ENCODE measurements around the gene NPAS3.

NPAS3 gene

GRCh38 chr14:33393231-33393894 is 454.7 kb downstream of the NPAS3 start (continued):
- peak; percentile 48; the same call in 1 of the 2 replicates for TF ChIP-seq TSHZ1 (tag by site-specific recombination; IDR thresholded peaks at IDR 0.05; ENCODE audit: borderline replicate concordance)
- TF ChIP-seq ZNF747 (tag by site-specific recombination; IDR thresholded peaks at IDR 0.05): no peak
- TF ChIP-seq ZSCAN30 (tag by site-specific recombination; IDR thresholded peaks at IDR 0.05): 0 out of 2 replicates have a peak, but pooled peaks have one; percentile 34
- TF ChIP-seq PRDM6 (tag by site-specific recombination; IDR thresholded peaks at IDR 0.05): peak; percentile 84
- peak; percentile 83 for TF ChIP-seq ZNF629 (tag by site-specific recombination; IDR thresholded peaks at IDR 0.05)
- 0 out of 2 replicates have a peak, but pooled peaks have one; percentile 35 for TF ChIP-seq SCRT2 (tag by site-specific recombination; IDR thresholded peaks at IDR 0.05)
- TF ChIP-seq, protein P1, sequence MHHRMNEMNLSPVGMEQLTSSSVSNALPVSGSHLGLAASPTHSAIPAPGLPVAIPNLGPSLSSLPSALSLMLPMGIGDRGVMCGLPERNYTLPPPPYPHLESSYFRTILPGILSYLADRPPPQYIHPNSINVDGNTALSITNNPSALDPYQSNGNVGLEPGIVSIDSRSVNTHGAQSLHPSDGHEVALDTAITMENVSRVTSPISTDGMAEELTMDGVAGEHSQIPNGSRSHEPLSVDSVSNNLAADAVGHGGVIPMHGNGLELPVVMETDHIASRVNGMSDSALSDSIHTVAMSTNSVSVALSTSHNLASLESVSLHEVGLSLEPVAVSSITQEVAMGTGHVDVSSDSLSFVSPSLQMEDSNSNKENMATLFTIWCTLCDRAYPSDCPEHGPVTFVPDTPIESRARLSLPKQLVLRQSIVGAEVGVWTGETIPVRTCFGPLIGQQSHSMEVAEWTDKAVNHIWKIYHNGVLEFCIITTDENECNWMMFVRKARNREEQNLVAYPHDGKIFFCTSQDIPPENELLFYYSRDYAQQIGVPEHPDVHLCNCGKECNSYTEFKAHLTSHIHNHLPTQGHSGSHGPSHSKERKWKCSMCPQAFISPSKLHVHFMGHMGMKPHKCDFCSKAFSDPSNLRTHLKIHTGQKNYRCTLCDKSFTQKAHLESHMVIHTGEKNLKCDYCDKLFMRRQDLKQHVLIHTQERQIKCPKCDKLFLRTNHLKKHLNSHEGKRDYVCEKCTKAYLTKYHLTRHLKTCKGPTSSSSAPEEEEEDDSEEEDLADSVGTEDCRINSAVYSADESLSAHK (tag by site-specific recombination; IDR thresholded peaks at IDR 0.05): peak; percentile 44; the same call in 1 of the 2 replicates
- TF ChIP-seq KLF7 (tag by site-specific recombination; IDR thresholded peaks at IDR 0.05; ENCODE audit: borderline replicate concordance): no peak
- TF ChIP-seq, protein P2, sequence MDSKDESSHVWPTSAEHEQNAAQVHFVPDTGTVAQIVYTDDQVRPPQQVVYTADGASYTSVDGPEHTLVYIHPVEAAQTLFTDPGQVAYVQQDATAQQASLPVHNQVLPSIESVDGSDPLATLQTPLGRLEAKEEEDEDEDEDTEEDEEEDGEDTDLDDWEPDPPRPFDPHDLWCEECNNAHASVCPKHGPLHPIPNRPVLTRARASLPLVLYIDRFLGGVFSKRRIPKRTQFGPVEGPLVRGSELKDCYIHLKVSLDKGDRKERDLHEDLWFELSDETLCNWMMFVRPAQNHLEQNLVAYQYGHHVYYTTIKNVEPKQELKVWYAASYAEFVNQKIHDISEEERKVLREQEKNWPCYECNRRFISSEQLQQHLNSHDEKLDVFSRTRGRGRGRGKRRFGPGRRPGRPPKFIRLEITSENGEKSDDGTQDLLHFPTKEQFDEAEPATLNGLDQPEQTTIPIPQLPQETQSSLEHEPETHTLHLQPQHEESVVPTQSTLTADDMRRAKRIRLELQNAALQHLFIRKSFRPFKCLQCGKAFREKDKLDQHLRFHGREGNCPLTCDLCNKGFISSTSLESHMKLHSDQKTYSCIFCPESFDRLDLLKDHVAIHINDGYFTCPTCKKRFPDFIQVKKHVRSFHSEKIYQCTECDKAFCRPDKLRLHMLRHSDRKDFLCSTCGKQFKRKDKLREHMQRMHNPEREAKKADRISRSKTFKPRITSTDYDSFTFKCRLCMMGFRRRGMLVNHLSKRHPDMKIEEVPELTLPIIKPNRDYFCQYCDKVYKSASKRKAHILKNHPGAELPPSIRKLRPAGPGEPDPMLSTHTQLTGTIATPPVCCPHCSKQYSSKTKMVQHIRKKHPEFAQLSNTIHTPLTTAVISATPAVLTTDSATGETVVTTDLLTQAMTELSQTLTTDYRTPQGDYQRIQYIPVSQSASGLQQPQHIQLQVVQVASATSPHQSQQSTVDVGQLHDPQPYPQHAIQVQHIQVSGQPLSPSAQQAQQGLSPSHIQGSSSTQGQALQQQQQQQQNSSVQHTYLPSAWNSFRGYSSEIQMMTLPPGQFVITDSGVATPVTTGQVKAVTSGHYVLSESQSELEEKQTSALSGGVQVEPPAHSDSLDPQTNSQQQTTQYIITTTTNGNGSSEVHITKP (tag by site-specific recombination; IDR thresholded peaks at IDR 0.05): peak; percentile 77
- peak; percentile 17; the same call in 1 of the 2 replicates for TF ChIP-seq GLI2 (tag by site-specific recombination; IDR thresholded peaks at IDR 0.05; ENCODE audit: borderline replicate concordance, low read depth)
- no peak for TF ChIP-seq ZNF560 (tag by site-specific recombination; IDR thresholded peaks at IDR 0.05; ENCODE audit: borderline replicate concordance)
- TF ChIP-seq, protein P3, sequence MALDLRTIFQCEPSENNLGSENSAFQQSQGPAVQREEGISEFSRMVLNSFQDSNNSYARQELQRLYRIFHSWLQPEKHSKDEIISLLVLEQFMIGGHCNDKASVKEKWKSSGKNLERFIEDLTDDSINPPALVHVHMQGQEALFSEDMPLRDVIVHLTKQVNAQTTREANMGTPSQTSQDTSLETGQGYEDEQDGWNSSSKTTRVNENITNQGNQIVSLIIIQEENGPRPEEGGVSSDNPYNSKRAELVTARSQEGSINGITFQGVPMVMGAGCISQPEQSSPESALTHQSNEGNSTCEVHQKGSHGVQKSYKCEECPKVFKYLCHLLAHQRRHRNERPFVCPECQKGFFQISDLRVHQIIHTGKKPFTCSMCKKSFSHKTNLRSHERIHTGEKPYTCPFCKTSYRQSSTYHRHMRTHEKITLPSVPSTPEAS (tag by site-specific recombination; IDR thresholded peaks at IDR 0.05): no peak
- TF ChIP-seq TRIM28 (IDR thresholded peaks at IDR 0.05; ENCODE audit: borderline replicate concordance, low read length): peak; percentile 93
- no peak for TF ChIP-seq ZNF148 (tag by site-specific recombination; IDR thresholded peaks at IDR 0.05; ENCODE audit: borderline replicate concordance)
- TF ChIP-seq ZNF394 (tag by site-specific recombination; IDR thresholded peaks at IDR 0.05; ENCODE audit: borderline replicate concordance): 0 out of 2 replicates have a peak, but pooled peaks have one; percentile 11
- TF ChIP-seq FEZF1 (tag by site-specific recombination; IDR thresholded peaks at IDR 0.05): peak; percentile 94
- no peak for TF ChIP-seq ZNF792 (tag by site-specific recombination; IDR thresholded peaks at IDR 0.05)
- no peak for TF ChIP-seq ZNF777 (tag by site-specific recombination; IDR thresholded peaks at IDR 0.05; ENCODE audit: borderline replicate concordance)
- 0 out of 2 replicates have a peak, but pooled peaks have one; percentile 29 for TF ChIP-seq ZBTB1 (tag by site-specific recombination; IDR thresholded peaks at IDR 0.05)
- TF ChIP-seq ZNF768 (tag by site-specific recombination; IDR thresholded peaks at IDR 0.05): no peak
- TF ChIP-seq ZXDB (tag by site-specific recombination; IDR thresholded peaks at IDR 0.05): peak; percentile 67; the same call in 1 of the 2 replicates
- peak; percentile 54; the same call in 1 of the 2 replicates for TF ChIP-seq OVOL3 (tag by site-specific recombination; IDR thresholded peaks at IDR 0.05)
- TF ChIP-seq IKZF3 (tag by site-specific recombination; IDR thresholded peaks at IDR 0.05): peak; percentile 40
